HG03520 (cell line): Measurements from ENCODE around the gene REXO2.

ENCODE experiments used
- ATAC-seq: cut with Tn5 transposase; IDR thresholded peaks from one replicate; pipeline ENCODE4 v1.9.1; 2021; ENCODE audit warnings: mild to moderate bottlenecking, moderate library complexity; ENCODE audit not compliant: unreplicated experiment

Gene REXO2

GRCh38 chr11:114440121-114440860 is 1.0 kb downstream of the REXO2 start:
- ATAC-seq, result no peak

DNA sequence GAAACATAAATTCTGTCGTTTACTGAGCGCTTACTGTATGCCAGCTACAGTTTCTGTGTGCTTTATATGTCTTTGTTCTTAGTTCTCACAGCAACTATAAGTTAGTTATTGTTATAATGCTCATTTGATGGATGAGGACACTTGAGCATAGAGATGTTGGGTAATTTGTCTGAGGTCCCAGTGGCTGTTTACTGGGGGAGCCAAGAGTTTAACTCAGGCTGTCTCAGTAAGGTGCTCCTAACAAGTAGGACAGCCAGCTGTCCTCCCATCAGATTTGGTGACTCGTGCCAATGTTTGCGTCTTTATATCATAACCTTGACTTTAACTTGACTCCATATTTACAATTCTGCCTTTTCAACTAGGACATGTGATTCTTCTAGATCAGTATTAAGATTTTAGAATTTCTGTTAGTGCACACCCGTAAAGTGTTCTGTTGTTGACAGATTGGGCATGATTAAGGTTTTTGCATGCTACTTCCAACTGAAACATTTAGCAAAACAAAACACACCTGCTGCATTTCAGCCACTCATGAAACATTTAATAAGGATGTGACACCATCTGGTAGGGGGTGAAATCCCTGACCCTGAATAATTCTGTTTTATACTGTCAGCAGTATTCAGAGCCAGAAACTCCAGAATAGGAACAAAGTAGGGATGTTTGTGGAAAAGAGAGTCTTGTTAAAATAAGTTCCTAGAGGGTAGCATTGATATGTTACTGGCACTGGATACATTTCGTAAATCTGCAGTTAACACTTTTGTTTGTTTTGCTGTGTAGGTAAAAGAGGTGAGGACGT is 1.9 kb downstream of the REXO2 start:
- ATAC-seq, result no peak

- no peak for ATAC-seq
Measured at GRCh38 chr11:114441921-114442320, 2.7 kb downstream of the REXO2 start.

DNA sequence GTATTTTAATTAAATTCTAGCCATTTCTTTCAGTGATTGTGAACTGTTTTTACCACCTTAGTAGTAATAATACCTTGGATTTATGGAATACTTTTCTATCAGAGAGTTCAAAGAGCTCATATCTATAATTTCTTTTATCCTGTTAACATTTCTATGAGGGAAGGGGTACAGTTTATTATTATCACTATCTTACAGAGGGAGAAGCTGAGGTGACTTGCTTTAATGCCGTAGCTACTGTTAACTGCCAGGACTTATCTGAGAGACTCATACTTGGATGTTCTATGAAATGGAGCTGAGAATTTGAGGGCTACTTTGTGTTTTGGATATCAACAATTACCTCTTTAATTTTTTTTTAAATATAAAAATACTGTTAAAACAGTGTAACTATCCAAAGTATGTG is 3.3 kb downstream of the REXO2 start:
- ATAC-seq, result no peak

GRCh38 chr11:114447444-114447843 is 8.2 kb downstream of the REXO2 start:
- ATAC-seq, result no peak

- no peak for ATAC-seq
Measured at GRCh38 chr11:114447892-114448291, 8.6 kb downstream of the REXO2 start.

DNA sequence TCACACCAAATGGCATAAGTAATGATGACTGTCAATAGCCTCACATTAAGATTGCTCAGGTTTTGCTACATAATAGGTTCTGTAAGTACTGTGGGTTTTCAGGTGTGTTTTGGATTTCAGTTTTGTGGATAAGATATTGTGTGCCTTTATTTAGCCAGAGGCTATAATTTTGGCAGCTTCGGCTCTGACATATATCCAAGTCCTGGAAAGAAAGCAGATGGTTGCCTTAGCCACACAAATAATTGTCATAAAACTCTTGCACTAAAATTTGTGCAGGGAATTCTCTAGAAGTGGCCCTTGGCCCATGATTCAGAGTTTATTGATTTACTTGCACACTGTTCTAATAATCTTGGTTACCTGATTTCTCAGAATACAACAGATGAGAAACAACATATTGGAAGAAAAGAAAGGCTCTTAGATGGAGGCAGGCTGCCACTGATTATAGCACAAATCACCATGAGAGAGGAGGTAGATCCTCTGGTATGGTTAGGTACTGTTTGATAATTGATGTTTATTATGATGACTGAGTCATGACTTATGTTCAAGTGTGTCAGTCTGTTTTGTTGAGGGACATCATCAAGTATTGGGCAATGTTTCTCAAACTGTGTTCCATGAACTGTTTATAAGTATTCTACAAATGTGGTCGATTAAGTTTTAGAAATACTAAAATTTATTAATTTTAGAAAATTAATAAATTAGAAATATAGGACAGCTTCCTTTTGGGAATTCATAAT is 9.6 kb downstream of the REXO2 start:
- no peak for ATAC-seq

GRCh38 chr11:114449845-114450244 is 10.6 kb downstream of the REXO2 start:
- ATAC-seq, result no peak

GRCh38 chr11:114452399-114452798 is 13.1 kb downstream of the REXO2 start:
- no peak for ATAC-seq

GRCh38 chr11:114463999-114464398 is 24.7 kb downstream of the REXO2 start:
- ATAC-seq, result no peak

GRCh38 chr11:114466742-114467141 is 27.5 kb downstream of the REXO2 start:
- no peak for ATAC-seq

DNA sequence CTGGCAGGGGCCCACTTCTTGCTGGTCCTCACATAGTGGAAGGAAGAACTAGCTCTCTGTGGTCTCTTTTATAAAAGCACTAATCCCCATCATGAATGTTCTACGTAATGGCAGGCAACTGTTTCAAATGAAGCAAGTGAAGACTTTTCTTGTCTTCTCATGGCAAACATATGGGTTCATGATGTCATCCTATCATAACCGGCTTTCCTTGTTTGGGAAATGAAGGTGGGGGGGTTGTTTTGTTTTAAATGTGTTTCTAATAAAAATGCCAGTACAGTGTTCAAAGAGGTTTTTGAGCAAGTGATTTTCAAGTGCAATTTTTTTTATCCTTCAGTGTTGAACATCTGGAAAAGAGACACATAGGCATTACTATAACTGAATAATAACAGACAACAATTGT is 33.4 kb downstream of the REXO2 start:
- no peak for ATAC-seq

DNA sequence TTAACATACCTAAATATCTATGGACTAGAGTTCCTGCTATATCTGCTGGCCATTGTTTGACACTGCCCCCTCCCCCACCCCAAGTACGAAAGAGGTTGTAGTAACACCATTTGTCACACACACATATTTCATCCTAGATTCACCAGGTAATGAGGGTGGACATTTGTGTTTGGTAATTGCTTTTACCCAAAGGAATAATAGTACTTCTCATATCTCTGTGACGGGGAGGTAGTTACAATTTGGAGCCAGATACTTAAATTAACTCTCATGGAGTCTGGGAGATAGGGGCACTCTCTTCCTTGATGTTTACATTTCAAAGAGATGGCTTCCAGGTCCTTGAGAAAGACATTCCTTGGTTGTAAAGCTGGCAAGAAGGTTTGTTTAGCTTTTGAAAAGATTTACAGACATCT is 38.7 kb downstream of the REXO2 start:
- no peak for ATAC-seq

DNA sequence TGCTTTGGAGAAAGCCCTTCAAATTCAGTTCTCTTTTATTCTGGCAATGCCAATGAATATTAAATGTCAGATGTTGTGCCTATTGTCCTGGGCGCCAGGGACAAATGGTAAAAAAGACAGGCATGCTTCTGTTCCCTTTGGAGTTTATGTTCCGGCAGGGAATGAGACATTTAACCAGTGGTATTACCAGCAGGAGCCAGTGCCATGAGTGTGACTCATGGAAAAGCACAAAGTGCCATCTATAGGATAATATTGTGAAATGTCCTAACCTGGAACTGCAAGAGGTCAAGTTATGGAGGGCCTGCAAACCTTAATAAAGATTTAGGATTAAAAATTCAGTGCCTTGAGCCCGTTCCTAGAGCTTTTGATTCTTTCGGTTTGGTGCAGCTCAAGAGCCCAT is 39.5 kb downstream of the REXO2 start:
- ATAC-seq, result no peak

DNA sequence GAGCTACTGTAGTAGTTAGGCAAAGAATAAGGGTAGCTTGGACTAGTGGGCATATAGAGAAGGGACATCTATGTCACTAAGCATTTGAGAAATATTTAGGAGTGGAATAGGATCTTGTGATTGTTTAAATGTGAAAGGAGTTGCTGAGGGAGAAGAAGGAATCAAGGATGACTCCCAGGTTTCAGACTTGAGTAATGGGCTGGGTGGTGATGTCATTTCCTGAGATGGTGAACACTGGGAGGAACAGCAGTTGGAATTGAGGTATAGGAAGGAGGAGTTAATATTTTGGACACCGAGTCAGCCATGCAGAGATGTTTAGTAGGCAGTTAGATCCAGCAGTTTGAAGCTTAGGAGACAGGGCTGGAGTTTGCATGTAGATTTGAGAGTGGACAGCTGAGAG is 40.1 kb downstream of the REXO2 start:
- no peak for ATAC-seq

GRCh38 chr11:114482114-114482513 is 42.8 kb downstream of the REXO2 start:
- no peak for ATAC-seq

DNA sequence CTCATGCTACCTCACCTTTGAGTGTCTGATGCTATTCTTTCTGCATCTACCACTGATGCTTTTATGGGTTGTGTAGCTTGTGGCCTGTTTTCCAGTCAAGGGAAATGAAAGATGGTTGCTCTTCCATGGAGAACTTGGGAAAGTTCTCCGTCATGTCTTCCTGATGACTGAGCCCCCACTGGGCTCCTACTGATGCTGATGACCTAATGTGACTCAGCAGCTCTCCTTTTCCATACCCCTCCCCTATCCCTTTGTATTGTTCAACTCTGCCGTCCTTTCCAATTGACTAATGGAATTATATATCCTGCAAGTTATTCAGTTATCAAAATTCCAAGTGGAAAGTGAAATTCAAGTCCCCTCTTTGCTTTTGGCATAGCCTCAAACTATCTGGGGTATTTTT is 44.7 kb downstream of the REXO2 start:
- no peak for ATAC-seq

DNA sequence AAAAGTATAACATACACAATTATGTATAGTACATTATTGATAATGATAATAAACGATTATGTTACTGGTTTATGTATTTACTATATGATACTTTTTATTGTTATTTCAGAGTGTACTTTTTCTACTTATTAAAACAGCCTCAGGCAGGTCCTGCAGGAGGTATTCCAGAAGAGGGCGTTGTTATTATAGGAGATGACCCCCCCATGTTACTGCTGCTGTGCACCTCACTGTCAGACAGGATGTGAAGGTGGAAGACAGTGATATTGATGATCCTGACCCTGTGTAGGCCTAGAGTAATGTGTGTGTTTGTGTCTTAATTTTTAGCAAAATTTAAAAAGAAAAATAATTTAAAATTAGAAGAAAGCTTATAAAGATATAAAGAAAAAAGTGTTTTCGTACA is 57.6 kb downstream of the REXO2 start:
- ATAC-seq, result no peak

DNA sequence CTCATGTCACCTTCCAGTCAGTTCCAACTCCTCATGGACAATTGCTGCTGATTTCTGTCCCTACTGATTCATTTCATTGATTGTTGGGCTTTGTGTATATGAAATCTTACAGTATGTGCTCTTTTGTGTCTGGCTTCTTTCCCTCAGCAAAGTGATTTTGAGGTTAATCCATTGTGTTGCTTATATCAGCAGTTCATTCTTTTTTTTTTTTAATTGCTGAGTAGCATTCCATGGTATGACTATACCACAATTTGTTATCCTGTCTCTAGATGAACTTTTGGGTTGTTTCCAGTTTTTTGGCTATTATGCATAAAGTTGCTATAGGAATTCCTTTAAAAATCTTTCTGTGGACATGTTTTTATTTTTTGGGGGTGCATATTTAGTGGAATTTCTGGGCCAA is 60.5 kb downstream of the REXO2 start:
- ATAC-seq, result no peak
